Neuron (in vitro differentiated cells): ENCODE data around the gene ECE2.

ENCODE experiments used
- H2AFZ ChIP-seq: one replicate; pipeline ENCODE4 v1.6.1; 2013; ENCODE audit warnings: low read depth, mild to moderate bottlenecking, inconsistent platforms, low read length, moderate library complexity
- H3K27me3 ChIP-seq: one replicate; pipeline ENCODE4 v1.6.1; 2013; ENCODE audit warnings: low read length; ENCODE audit not compliant: insufficient read depth
- H3K36me3 ChIP-seq: one replicate; pipeline ENCODE4 v1.6.1; 2013; ENCODE audit warnings: low read length; ENCODE audit not compliant: insufficient read depth
- H3K4me1 ChIP-seq: one replicate; pipeline ENCODE4 v1.6.1; 2013; ENCODE audit warnings: low read length; ENCODE audit not compliant: insufficient read depth
- H3K4me3 ChIP-seq: 2 replicates; pipeline ENCODE4 v1.5.1; 2013; ENCODE audit warnings: mild to moderate bottlenecking, low read length, moderate library complexity
- H3K9me3 ChIP-seq: one replicate; pipeline ENCODE4 v1.6.1; 2013; ENCODE audit warnings: low read length

ECE2 gene

DNA sequence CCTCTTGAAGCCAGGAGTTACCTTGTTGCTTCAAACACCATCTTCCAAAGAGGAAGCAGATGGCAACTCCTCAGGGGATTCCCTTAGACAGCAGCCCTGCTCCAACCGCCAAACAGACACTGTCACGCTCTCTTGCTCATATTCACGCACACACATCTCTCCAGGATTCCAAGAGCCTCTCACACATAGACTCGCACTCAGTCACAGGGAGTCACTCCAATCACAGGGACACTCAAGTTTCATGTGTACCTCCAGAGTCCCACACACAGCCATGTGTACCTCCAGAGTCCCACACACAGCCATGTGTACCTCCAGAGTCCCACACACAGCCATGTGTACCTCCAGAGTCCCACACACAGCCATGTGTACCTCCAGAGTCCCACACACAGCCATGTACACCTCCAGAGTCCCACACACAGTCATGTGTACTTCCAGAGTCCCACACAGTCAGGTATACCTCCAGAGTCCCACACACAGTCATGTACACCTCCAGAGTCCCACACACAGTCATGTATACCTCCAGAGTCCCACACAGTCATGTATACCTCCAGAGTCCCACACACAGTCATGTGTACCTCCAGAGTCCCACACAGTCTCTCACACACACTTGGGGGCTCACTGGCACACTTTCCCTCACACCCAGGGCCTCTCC is 40.3 kb upstream of the ECE2 start:
- H3K27me3 ChIP-seq: peaks cover 71% of the 10 kb centered on the region
- H3K36me3 ChIP-seq: no peaks in the 10 kb centered on the region
- no peaks in the 10 kb centered on the region for H3K9me3 ChIP-seq
- no peak overlapping the region for H2AFZ ChIP-seq
- H3K4me3 ChIP-seq: no peak overlapping the region
- H3K4me1 ChIP-seq: peaks cover under 1% of the 10 kb centered on the region

DNA sequence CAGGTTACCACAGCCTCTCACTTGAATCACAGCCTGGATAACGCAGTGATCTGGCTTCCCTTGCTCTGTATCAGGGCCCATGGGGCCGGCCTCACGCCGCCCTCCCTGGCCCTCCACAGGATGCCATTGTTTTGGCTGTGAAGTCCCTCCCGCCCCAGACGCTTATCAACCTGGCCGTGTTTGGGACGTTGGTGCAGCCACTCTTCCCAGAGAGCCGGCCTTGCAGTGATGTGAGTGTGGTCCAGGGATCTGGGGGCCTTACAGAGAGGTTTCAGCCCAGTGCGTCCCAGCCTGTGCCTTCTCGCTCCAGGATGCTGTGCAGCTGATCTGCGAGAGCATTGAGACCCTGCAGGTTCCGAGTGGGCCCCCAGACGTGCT is 39.8 kb upstream of the ECE2 start:
- Histone ChIP-seq H3K36me3 (no peaks in the 10 kb centered on the region), H3K27me3 (peaks cover 66% of the 10 kb centered on the region), H2AFZ (no peak overlapping the region), H3K9me3 (no peaks in the 10 kb centered on the region), H3K4me3 (no peak overlapping the region), H3K4me1 (no peaks in the 10 kb centered on the region)

DNA sequence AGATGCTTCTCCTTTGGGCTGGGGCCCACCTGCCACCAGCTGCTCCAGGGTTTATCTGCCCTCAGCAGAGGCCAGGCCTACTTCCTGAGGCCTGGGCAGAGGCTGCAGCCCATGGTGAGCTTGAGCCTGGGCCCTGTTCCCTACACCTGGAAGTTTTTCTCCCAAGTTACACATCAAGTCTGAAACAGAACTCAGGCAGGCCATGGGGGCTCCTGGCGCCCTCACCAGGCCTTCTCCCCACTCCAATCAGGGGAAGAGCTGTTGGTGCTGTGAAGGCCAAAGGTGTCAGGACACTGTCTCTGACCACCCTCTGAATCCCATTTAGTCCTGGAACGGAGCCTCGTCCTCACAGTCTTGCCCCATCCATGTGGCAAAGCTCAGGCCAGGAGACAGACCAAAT is 39.2 kb upstream of the ECE2 start:
- Histone ChIP-seq H3K9me3 (no peaks in the 10 kb centered on the region), H2AFZ (no peak overlapping the region), H3K4me1 (no peaks in the 10 kb centered on the region), H3K4me3 (no peak overlapping the region), H3K36me3 (no peaks in the 10 kb centered on the region), H3K27me3 (peaks cover 60% of the 10 kb centered on the region)

DNA sequence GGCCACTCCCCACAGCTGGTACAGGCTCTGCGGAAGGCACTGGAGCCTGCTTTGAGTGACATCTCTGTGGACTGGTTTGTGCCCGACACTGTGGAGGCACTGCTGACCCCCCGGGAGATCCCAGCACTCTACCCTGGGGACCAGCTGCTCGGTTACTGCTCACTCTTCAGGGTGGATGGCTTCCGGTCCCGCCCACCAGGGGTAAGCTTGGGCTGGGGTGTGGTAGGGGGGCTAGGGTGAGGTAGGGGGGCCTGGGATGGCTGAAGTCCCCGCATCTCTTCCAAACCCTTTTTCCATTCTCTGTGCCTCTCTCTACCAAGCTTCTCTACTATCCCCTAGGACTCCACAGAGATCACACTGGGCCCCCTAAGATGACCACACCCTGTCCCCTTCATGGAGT is 38.6 kb upstream of the ECE2 start:
- Histone ChIP-seq H3K4me1 (no peaks in the 10 kb centered on the region), H3K27me3 (peaks cover 54% of the 10 kb centered on the region), H2AFZ (no peak overlapping the region)

DNA sequence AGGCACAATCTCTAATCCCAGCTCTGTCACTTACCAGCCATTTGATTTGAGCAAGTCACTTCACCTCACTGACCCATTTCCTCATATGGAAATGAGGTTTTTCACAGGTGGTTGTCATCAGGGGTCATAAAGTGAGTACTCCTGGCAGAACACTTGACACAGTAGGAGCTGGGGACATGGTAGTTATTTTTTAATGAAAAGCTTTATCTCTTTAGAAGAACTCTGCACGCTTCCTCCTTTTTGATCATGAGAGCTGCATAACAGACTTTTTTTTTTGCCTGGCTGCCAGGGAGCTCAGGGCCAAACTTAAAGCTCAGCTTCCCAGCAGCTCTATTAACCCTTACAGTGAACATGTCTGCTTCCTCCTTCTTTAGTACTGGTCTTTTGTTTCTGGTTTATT is 38.0 kb upstream of the ECE2 start:
- no peak overlapping the region for H3K4me3 ChIP-seq
- H3K36me3 ChIP-seq: peaks cover 11% of the 10 kb centered on the region
- H2AFZ ChIP-seq: no peak overlapping the region
- H3K27me3 ChIP-seq: peaks cover 48% of the 10 kb centered on the region
- no peaks in the 10 kb centered on the region for H3K9me3 ChIP-seq
- no peaks in the 10 kb centered on the region for H3K4me1 ChIP-seq

More for the DNA sequence above, 38.6 kb upstream of the ECE2 start:
- H3K4me3 ChIP-seq: no peak overlapping the region
- no peaks in the 10 kb centered on the region for H3K9me3 ChIP-seq
- peaks cover 5% of the 10 kb centered on the region for H3K36me3 ChIP-seq

DNA sequence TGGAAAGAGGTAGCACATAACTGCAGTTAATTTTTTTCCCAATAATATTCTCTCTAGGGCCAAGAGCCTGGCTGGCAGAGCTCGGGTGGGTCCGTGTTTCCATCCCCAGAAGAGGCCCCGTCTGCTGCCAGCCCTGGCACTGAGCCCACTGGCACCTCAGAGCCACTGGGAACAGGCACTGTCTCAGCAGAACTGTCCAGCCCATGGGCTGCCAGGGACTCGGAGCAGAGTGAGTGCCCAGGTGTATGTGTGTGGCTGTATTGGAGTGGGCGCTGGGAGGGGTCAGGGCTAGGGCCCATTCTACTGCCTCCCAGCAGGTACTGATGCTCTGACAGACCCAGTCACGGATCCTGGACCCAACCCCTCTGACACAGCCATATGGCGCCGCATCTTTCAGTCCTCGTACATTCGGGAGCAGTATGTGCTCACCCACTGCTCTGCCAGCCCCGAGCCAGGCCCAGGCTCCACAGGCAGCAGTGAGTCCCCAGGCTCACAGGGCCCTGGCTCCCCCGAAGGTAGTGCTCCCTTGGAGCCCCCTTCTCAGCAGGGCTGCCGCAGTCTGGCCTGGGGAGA is 37.5 kb upstream of the ECE2 start:
- Histone ChIP-seq H3K9me3 (no peaks in the 10 kb centered on the region), H3K36me3 (peaks cover 16% of the 10 kb centered on the region), H3K4me3 (no peak overlapping the region), H3K27me3 (peaks cover 43% of the 10 kb centered on the region), H2AFZ (no peak overlapping the region), H3K4me1 (no peaks in the 10 kb centered on the region)

DNA sequence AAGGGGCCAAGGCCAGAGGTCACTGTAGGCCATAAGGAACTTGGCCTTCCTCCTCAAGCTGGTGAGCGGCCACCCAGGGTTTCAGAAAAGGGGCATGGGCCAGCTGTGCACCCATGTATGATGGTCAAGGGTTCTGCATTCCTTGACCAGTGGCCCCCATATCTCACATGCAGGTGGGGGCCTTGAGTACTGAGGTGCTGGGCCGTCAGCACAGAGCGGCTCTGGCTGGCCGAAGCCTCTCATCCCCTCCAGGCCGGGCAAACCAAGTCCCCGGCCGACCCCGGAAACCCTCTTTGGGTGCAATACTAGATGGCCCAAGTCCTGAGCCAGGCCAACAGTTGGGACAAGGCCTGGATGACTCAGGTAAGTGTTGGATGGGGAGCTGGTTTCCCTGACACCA is 36.6 kb upstream of the ECE2 start:
- peaks cover 34% of the 10 kb centered on the region for H3K27me3 ChIP-seq
- H3K36me3 ChIP-seq: peaks cover 23% of the 10 kb centered on the region
- no peaks in the 10 kb centered on the region for H3K9me3 ChIP-seq
- H3K4me1 ChIP-seq: no peaks in the 10 kb centered on the region
- no peak overlapping the region for H3K4me3 ChIP-seq
- no peak overlapping the region for H2AFZ ChIP-seq

DNA sequence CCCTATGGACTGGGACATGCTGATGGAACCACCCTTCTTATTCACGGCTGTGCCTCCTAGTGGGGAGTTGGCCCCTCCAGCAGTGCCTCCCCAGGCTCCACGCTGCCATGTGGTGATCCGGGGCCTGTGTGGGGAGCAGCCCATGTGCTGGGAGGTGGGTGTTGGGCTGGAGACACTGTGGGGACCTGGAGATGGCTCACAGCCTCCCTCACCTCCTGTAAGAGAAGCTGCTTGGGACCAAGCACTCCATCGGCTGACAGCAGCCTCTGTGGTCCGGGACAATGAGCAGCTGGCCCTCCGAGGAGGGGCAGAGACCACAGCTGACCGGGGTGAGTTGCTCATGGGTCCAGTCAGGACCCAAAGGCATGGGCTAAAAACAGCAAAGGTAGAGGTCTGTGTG is 36.1 kb upstream of the ECE2 start:
- peaks cover 29% of the 10 kb centered on the region for H3K27me3 ChIP-seq

DNA sequence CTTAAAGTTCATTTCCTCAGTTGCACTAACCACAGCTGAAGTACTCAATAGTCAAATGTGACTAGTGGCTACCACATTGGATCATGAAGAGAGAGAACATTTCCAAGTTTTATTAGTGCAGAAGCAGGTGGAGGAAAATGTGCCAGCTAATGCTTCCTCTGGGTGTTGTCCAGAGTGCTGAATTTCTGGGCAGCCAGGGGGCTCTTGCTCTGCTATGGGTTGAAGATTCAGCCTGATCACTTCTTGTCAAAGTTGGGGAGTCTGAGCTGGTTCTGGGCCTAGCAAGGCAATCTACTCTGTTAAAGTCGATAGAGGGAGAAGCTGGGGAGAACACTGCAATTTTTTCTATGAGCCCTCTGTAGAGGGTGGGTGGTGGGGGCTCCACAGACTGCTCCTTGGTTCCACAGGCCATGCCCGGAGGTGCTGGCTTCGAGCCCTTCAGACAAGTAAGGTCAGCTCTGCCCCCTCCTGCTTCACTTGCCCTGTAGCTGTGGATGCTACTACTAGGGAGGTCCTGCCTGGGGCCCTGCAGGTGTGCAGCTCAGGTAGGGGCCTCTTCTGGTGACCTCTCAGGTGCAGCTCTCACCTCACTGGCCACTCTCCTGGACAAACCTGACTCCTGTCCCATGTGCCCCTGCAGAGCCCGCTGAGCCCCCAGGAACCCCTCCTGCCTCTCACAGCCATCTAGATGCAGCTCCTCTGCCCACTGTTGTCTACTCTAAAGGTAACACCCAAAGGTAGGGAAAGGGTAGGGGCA is 35.3 kb upstream of the ECE2 start:
- H3K4me3 ChIP-seq: no peak overlapping the region
- no peak overlapping the region for H2AFZ ChIP-seq
- H3K36me3 ChIP-seq: peaks cover 32% of the 10 kb centered on the region
- peaks cover 21% of the 10 kb centered on the region for H3K27me3 ChIP-seq
- no peaks in the 10 kb centered on the region for H3K9me3 ChIP-seq
- H3K4me1 ChIP-seq: no peaks in the 10 kb centered on the region

More for the DNA sequence above, 36.1 kb upstream of the ECE2 start:
- Histone ChIP-seq H3K4me3 (no peak overlapping the region), H3K4me1 (no peaks in the 10 kb centered on the region), H3K9me3 (no peaks in the 10 kb centered on the region), H2AFZ (no peak overlapping the region), H3K36me3 (peaks cover 28% of the 10 kb centered on the region)

DNA sequence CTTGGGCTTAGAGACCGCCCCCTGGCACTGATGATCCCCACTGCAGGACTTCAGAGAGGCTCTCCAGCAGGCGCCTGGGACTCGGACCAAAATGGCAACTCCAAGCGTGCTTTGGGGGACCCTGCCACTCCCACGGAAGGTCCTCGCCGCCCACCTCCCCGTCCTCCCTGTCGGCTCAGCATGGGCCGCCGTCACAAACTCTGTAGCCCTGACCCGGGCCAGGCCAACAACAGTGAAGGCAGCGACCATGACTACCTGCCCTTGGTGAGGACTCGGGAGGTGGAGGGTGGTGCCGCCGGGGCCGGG is 34.7 kb upstream of the ECE2 start:
- no peak overlapping the region for H3K4me3 ChIP-seq

DNA sequence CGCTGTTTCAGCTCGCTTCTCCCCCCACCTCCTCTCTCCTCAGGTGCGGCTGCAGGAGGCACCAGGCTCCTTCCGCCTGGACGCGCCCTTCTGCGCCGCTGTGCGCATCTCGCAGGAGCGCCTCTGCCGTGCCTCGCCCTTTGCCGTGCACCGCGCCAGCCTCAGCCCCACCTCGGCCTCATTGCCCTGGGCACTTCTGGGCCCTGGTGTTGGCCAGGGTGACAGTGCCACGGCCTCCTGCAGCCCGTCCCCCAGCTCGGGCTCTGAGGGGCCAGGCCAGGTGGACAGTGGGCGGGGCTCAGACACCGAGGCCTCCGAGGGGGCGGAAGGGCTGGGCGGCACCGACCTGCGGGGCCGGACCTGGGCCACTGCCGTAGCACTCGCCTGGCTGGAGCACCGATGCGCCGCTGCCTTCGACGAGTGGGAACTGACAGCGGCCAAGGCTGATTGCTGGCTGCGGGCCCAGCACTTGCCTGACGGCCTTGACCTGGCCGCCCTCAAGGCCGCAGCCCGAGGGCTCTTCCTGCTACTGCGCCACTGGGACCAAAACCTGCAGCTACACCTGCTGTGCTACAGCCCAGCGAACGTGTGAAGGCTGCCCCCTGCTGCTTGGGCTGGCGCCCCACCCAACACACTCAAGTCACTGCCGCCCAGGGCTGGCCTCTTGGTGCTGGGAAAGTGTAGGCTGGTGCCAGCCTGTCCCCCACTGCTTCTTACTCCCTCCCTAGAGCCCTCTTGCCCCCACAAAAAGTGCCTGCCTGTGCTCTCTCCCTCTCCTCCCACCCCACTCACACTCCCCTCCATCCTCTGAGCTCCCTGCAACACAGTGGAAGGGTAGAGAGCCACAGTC is 34.1 kb upstream of the ECE2 start:
- Histone ChIP-seq H3K4me3 (no peak overlapping the region), H3K9me3 (no peaks in the 10 kb centered on the region), H3K36me3 (peaks cover 37% of the 10 kb centered on the region), H2AFZ (no peak overlapping the region), H3K27me3 (peaks cover 10% of the 10 kb centered on the region), H3K4me1 (no peaks in the 10 kb centered on the region)

More for the DNA sequence above, 34.7 kb upstream of the ECE2 start:
- no peaks in the 10 kb centered on the region for H3K9me3 ChIP-seq
- no peak overlapping the region for H2AFZ ChIP-seq
- no peaks in the 10 kb centered on the region for H3K4me1 ChIP-seq
- peaks cover 16% of the 10 kb centered on the region for H3K27me3 ChIP-seq
- H3K36me3 ChIP-seq: peaks cover 37% of the 10 kb centered on the region

DNA sequence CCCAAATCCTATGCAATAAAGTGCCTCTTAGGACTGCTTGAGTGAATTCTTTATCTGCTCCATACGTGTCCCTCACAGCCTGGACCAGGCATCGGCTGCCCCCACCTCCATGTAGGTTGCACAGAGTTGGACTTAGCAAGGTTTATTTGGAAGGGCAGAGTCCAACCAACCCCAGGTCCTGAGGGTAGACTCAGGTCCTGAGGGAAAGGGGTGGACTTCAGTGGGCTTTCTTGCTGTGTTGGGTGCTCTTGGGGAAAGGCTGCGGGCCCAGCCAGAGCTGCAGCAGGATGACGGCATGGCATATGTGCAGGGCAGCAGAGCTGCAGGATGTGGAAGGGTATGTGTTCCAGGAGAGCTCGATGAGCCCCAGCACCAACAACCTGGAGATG is 33.5 kb upstream of the ECE2 start:
- Histone ChIP-seq H3K36me3 (peaks cover 37% of the 10 kb centered on the region), H3K27me3 (peaks cover 4% of the 10 kb centered on the region), H3K4me3 (no peak overlapping the region), H2AFZ (no peak overlapping the region), H3K9me3 (no peaks in the 10 kb centered on the region), H3K4me1 (no peaks in the 10 kb centered on the region)
